Subcutaneous adipose tissue (tissue), 4 donors: ENCODE results near the gene TFRC. TPM values are rescaled to one million over a fixed set of nuclear protein-coding genes. Genes with fewer than 3 reads are reported as not detected.

Experiments
- total RNA-seq, 4 donors: library from RNA; depleted of rRNA; stranded (reverse); fragments of >200 nt; gene quantifications; one replicate each; pipeline ENCODE4 v1.1.0, GENCODE V29; 2016
- TF ChIP-seq, protein P1 (sequence below): fragments of 450-650 bp; IDR thresholded peaks from one replicate; pipeline ENCODE4 v1.5.1; 2016; ENCODE audit warnings: low read depth, mild to moderate bottlenecking, control low read depth, antibody characterized with exemption, moderate library complexity

TFRC gene
- total RNA-seq, 4 donors from 2014 or later: 47.1 to 546 (median 92.2) TPM

GRCh38 chr3:196093317-196094111 is 11.6 kb upstream of the TFRC start:
- TF ChIP-seq, protein P1, sequence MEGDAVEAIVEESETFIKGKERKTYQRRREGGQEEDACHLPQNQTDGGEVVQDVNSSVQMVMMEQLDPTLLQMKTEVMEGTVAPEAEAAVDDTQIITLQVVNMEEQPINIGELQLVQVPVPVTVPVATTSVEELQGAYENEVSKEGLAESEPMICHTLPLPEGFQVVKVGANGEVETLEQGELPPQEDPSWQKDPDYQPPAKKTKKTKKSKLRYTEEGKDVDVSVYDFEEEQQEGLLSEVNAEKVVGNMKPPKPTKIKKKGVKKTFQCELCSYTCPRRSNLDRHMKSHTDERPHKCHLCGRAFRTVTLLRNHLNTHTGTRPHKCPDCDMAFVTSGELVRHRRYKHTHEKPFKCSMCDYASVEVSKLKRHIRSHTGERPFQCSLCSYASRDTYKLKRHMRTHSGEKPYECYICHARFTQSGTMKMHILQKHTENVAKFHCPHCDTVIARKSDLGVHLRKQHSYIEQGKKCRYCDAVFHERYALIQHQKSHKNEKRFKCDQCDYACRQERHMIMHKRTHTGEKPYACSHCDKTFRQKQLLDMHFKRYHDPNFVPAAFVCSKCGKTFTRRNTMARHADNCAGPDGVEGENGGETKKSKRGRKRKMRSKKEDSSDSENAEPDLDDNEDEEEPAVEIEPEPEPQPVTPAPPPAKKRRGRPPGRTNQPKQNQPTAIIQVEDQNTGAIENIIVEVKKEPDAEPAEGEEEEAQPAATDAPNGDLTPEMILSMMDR: no peak

GRCh38 chr3:196087906-196088305 is 6.0 kb upstream of the TFRC start:
- TF ChIP-seq, protein P1: no peak

GRCh38 chr3:196082619-196082971 is 705 bp upstream of the TFRC start:
- TF ChIP-seq, protein P1: no peak

DNA sequence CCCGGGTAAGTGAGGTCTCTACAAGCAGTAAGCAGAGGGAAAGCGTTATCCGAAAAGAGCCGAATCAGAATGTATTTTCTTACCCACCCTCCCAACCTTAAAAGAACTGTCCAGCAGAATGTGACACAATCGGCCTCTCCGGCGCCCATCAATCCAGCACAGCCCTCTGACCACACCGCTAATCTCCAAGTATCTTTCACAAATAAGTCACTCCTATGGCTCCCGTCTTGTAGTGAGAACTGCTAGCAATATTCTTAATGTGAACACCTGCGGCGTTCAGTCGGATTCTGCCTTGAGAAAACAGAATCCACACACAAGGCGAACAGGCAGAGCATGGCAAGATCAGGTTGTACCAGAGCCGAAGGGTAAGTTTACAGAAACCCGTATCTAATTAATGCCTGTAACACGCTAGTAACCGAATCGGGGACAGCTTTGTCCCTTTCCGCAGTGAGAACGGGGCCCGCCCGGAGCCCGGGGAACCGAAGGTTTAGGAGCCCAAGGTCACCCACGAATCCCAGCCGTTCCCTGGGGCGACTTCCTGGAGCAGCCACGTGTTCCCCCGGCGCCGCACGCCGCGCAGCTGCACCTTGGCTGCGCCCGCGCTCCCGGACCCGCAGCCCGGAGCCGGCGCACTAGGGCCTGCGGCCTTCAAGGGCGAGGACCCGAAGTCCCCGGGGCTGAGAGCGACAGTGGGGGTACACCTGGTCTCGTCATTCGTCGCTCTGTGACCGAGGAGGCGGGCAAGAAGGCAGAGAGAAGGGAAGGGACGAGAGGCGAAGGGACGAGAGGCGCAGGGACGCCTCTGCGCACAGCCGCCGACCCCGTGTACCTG is 672 bp downstream of the TFRC start:
- TF ChIP-seq, protein P1: no peak

GRCh38 chr3:196079682-196080081 is 2.2 kb downstream of the TFRC start:
- TF ChIP-seq, protein P1: no peak

GRCh38 chr3:196075013-196075412 is 6.9 kb downstream of the TFRC start:
- TF ChIP-seq, protein P1: no peak

DNA sequence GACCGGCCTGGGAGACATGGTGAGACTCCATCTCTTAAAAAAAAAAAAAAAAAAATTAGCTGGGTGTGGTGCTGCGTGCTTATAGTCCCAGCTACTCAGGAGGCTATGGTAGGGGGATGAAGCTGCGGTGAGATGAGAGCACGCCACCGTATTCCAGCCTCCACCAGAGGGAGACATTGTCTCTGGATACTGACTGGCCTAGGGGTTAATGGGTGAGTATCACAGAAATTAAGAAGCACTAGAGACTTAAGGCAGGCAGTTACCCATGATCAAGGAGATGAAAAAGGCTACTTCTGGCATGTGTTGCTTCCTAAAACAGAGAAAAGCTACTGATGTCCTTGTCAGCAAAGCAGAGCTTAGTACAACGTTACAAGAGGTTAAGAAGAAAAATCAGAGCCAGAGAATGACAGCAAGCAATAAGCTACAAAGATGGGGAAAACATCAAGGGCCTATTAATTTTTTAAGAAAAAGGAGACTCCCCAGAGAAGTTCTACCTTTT is 8.6 kb downstream of the TFRC start:
- TF ChIP-seq, protein P1: no peak
